NCI-H82 treated with DMSO at 0.1 percent for 48 hours (cell line): ENCODE measurements around the gene PCDHGA1.
"Not testable (repeated sequence)": the region's sequence is repeated elsewhere in the genome, so short reads cannot be mapped to it uniquely, and the experiment has no call there.

Experiments used
- DNase-seq: peaks from one replicate; lab custom pipeline; 2025; ENCODE audit not compliant: unreplicated experiment; lab: John Stamatoyannopoulos, UW

PCDHGA1 gene

GRCh38 chr5:141382469-141383294 lies 52.4 kb downstream of the PCDHGA1 start, which contains the start of gene PCDHGA7:
PCDHGA7 (plus strand) TSS chr5:141382742; CDS start chr5:141382900, 158 bp downstream.
- no peak for DNase-seq

- DNase-seq: no peak
These were observed 53.0 kb downstream of the PCDHGA1 start for GRCh38 chr5:141383345-141383744.

GRCh38 chr5:141384471-141385267 lies 54.4 kb downstream of the PCDHGA1 start:
- no peak for DNase-seq

GRCh38 chr5:141387557-141388311 lies 57.4 kb downstream of the PCDHGA1 start, which contains the start of gene PCDHGB4:
PCDHGB4 (plus strand) TSS chr5:141387698; CDS start chr5:141387885, 187 bp downstream.
- not testable (repeated sequence) for DNase-seq

GRCh38 chr5:141388661-141389060 lies 58.3 kb downstream of the PCDHGA1 start:
- DNase-seq: no peak

GRCh38 chr5:141389153-141390042 lies 59.1 kb downstream of the PCDHGA1 start:
- no peak for DNase-seq

- no peak for DNase-seq
These were observed 62.3 kb downstream of the PCDHGA1 start, which contains the start of gene PCDHGA8 for GRCh38 chr5:141392429-141393198. PCDHGA8 (plus strand) TSS chr5:141392633; CDS start chr5:141392814, 181 bp downstream.

GRCh38 chr5:141393267-141393666 lies 63.0 kb downstream of the PCDHGA1 start:
- DNase-seq: no peak

- not testable (repeated sequence) for DNase-seq
These were observed 64.3 kb downstream of the PCDHGA1 start for GRCh38 chr5:141394401-141395187.

- not testable (repeated sequence) for DNase-seq
These were observed 67.6 kb downstream of the PCDHGA1 start, which contains the start of gene PCDHGB5 for GRCh38 chr5:141397756-141398551. PCDHGB5 (plus strand) TSS chr5:141397947; CDS start chr5:141398128, 181 bp downstream.

GRCh38 chr5:141398608-141399007 lies 68.3 kb downstream of the PCDHGA1 start:
- DNase-seq: no peak

- DNase-seq: no peak
These were observed 69.4 kb downstream of the PCDHGA1 start for GRCh38 chr5:141399555-141400258.

GRCh38 chr5:141402553-141403243 lies 72.4 kb downstream of the PCDHGA1 start, which contains the start of gene PCDHGA9:
PCDHGA9 (plus strand) TSS chr5:141402778; CDS start chr5:141402953, 175 bp downstream.
- DNase-seq: no peak

- DNase-seq: no peak
These were observed 73.1 kb downstream of the PCDHGA1 start for GRCh38 chr5:141403387-141403786.

- not testable (repeated sequence) for DNase-seq
These were observed 77.6 kb downstream of the PCDHGA1 start, which contains the start of gene PCDHGB6 for GRCh38 chr5:141407790-141408505. PCDHGB6 (plus strand) TSS chr5:141408021; CDS start chr5:141408203, 182 bp downstream.
